IMR-90 (cell line): Measurements from ENCODE around the gene RAET1E. TPM values are rescaled to one million over a fixed set of nuclear protein-coding genes. Genes with fewer than 3 reads are reported as not detected.

Experiments
- ATAC-seq: fragments of 200-7000 bp; cut with Tn5 transposase; 2 replicates; pipeline ENCODE4 v1.9.1; 2020; ENCODE audit warnings: low read depth, mild to moderate bottlenecking, moderate library complexity
- BruUV-seq: library from RNA; stranded (reverse); fragments of 400-500 nt; replicated peaks from 2 replicates; lab custom pipeline; 2021; lab: Mats Ljungman, UMichigan
- CTCF ChIA-PET: fragments of 300-600 bp; formaldehyde crosslinking; extraction: SDS; loops from one replicate; lab custom pipeline; 2021; ENCODE audit warnings: antibody characterized with exemption; lab: Yijun Ruan, JAX
- POLR2A ChIA-PET: fragments of 300-600 bp; sonication (Branson Sonifier 250); formaldehyde crosslinking; loops from one replicate; lab custom pipeline; 2022; ENCODE audit warnings: antibody characterized with exemption; ENCODE audit not compliant: unreplicated experiment; lab: Charles Lee
- DNase-seq: peaks from one replicate; pipeline ENCODE4 v3.0.0; 2013
- H2AFZ ChIP-seq: replicated peaks from 2 replicates; pipeline ENCODE3; 2013; ENCODE audit warnings: low read length, mild to moderate bottlenecking; ENCODE audit not compliant: poor library complexity
- H2AK5ac ChIP-seq: 2 replicates; pipeline ENCODE4 v1.6.1; 2013; ENCODE audit warnings: low read depth, low read length, inconsistent platforms
- H2AK9ac ChIP-seq: replicated peaks from 2 replicates; pipeline ENCODE3; 2013; ENCODE audit warnings: mild to moderate bottlenecking, low read depth, low read length, moderate library complexity; ENCODE audit not compliant: poor library complexity
- H2BK120ac ChIP-seq: 2 replicates; pipeline ENCODE4 v1.6.1; 2013; ENCODE audit warnings: low read depth, low read length, inconsistent platforms
- H2BK15ac ChIP-seq: 3 replicates; pipeline ENCODE4 v1.6.1; 2013; ENCODE audit warnings: low read depth, low read length, inconsistent platforms
- H2BK20ac ChIP-seq: 2 replicates; pipeline ENCODE4 v1.6.1; 2013; ENCODE audit warnings: low read depth, mild to moderate bottlenecking, inconsistent platforms, low read length, moderate library complexity
- H2BK5ac ChIP-seq: 2 replicates; pipeline ENCODE4 v1.6.1; 2013; ENCODE audit warnings: mild to moderate bottlenecking, low read depth, low read length, inconsistent platforms; ENCODE audit not compliant: poor library complexity, severe bottlenecking
- H3K14ac ChIP-seq: replicated peaks from 2 replicates; pipeline ENCODE4 v1.6.1; 2013; ENCODE audit warnings: low read depth, low read length, inconsistent platforms
- H3K18ac ChIP-seq: 2 replicates; pipeline ENCODE4 v1.6.1; 2013; ENCODE audit warnings: low read depth, low read length, control low read depth
- H3K23ac ChIP-seq: 2 replicates; pipeline ENCODE4 v1.6.1; 2013; ENCODE audit warnings: low read depth, low read length, inconsistent platforms
- H3K27ac ChIP-seq: 2 replicates; pipeline ENCODE4 v1.5.1; 2013; ENCODE audit warnings: mild to moderate bottlenecking, control low read depth, low read length; ENCODE audit not compliant: insufficient read depth
- H3K27me3 ChIP-seq: 2 replicates; pipeline ENCODE4 v1.6.1; 2013; ENCODE audit warnings: low read length; ENCODE audit not compliant: control insufficient read depth, insufficient read depth
- H3K36me3 ChIP-seq: 2 replicates; pipeline ENCODE4 v1.6.1; 2013; ENCODE audit warnings: low read length, mixed read lengths; ENCODE audit not compliant: control insufficient read depth, insufficient read depth
- H3K4ac ChIP-seq: 2 replicates; pipeline ENCODE4 v1.6.1; 2013; ENCODE audit warnings: low read depth, low read length, inconsistent platforms
- H3K4me1 ChIP-seq: 2 replicates; pipeline ENCODE4 v1.6.1; 2013; ENCODE audit warnings: low read length, mixed read lengths; ENCODE audit not compliant: control insufficient read depth, insufficient read depth
- H3K4me2 ChIP-seq: 2 replicates; pipeline ENCODE4 v1.6.1; 2013; ENCODE audit warnings: low read depth, mild to moderate bottlenecking, control low read depth, low read length, moderate library complexity
- H3K4me3 ChIP-seq: 2 replicates; pipeline ENCODE4 v1.5.1; 2013; ENCODE audit warnings: low read depth, mild to moderate bottlenecking, control low read depth, low read length, moderate library complexity; ENCODE audit not compliant: insufficient read depth
- H3K56ac ChIP-seq: 2 replicates; pipeline ENCODE4 v1.6.1; 2013; ENCODE audit warnings: low read length, inconsistent platforms; ENCODE audit not compliant: insufficient read depth; ENCODE audit errors: extremely low read depth
- H3K79me1 ChIP-seq, 2 experiments: 2 replicates each; pipeline ENCODE4 v1.6.1; 2013; ENCODE audit warnings: low read length in 2 of 2, inconsistent platforms in 1 of 2, low read depth in 1 of 2
- H3K9ac ChIP-seq: 2 replicates; pipeline ENCODE4 v1.6.1; 2013; ENCODE audit warnings: low read depth, low read length, control low read depth
- H3K9me1 ChIP-seq: 2 replicates; pipeline ENCODE4 v1.6.1; 2013; ENCODE audit warnings: low read length, inconsistent platforms; ENCODE audit not compliant: insufficient read depth
- H3K9me3 ChIP-seq: 2 replicates; pipeline ENCODE4 v1.6.1; 2013; ENCODE audit warnings: low read length; ENCODE audit not compliant: control insufficient read depth, insufficient read depth
- H4K20me1 ChIP-seq: 2 replicates; pipeline ENCODE4 v1.6.1; 2013; ENCODE audit warnings: low read length, inconsistent platforms; ENCODE audit not compliant: insufficient read depth
- H4K5ac ChIP-seq: 2 replicates; pipeline ENCODE4 v1.6.1; 2013; ENCODE audit warnings: mild to moderate bottlenecking, low read depth, low read length, control low read depth
- H4K8ac ChIP-seq, 2 experiments: 2 replicates each; pipeline ENCODE4 v1.6.1; 2013; ENCODE audit warnings: low read depth in 2 of 2, low read length in 2 of 2, control low read depth in 1 of 2, inconsistent platforms in 1 of 2
- H4K91ac ChIP-seq: 2 replicates; pipeline ENCODE4 v1.6.1; 2013; ENCODE audit warnings: low read depth, low read length, inconsistent platforms; ENCODE audit not compliant: insufficient read depth
- BHLHE40 ChIP-seq: fragments of 150-350 bp; IDR thresholded peaks from 2 replicates; pipeline ENCODE4 v1.6.1; 2016; ENCODE audit warnings: mild to moderate bottlenecking, low read depth, low read length
- MAFK ChIP-seq: IDR thresholded peaks from 2 replicates; pipeline ENCODE4 v1.6.1; 2012; ENCODE audit warnings: low read depth, low read length, improper control_type of control experiment
- MAZ ChIP-seq: IDR thresholded peaks from 2 replicates; pipeline ENCODE4 v1.6.1; 2012; ENCODE audit warnings: low read depth, mild to moderate bottlenecking, low read length, improper control_type of control experiment, moderate library complexity, borderline replicate concordance
- NFE2L2 ChIP-seq: fragments of 150-350 bp; IDR thresholded peaks from 2 replicates; pipeline ENCODE4 v1.6.1; 2016; ENCODE audit warnings: low read depth, mild to moderate bottlenecking, low read length
- RCOR1 ChIP-seq: IDR thresholded peaks from 2 replicates; pipeline ENCODE4 v1.6.1; 2012; ENCODE audit warnings: mild to moderate bottlenecking, low read length, improper control_type of control experiment; ENCODE audit not compliant: insufficient replicate concordance
- WGBS, 2 experiments: methylation state at CpG; one replicate each; pipeline versions ENCODE4 v1.1.5 to v1.1.7; 2013; ENCODE audit warnings: missing lambda C conversion rate in 2 of 2; ENCODE audit not compliant: insufficient read length in 1 of 2; ENCODE audit errors: extremely low coverage in 2 of 2; 5-methylcytosine and 5-hydroxymethylcytosine counted together
- dilution Hi-C: fragments of 300-500 bp; cut with HindIII; formaldehyde crosslinking; loops from one replicate; pipeline ENCODE4 v1.14.3; 2018; ENCODE audit warnings: low sequenced_read_pairs; ENCODE audit not compliant: unreplicated experiment
- in situ Hi-C: fragments of 300-500 bp; cut with MboI; formaldehyde crosslinking; loops from 3 replicates; pipeline ENCODE4 v1.14.3; 2019; ENCODE audit warnings: low sequenced_read_pairs, inconsistent platforms, mixed read lengths
- intact Hi-C: fragments of 100-400 bp; cut with micrococcal nuclease; formaldehyde crosslinking; loops from 2 replicates; pipeline ENCODE4 v1.10.0; 2022
- polyA plus RNA-seq, 3 experiments: library from polyadenylated mRNA; depleted of rRNA; stranded (reverse); fragments of >200 nt; gene quantifications; 2 replicates each; pipeline ENCODE4 v1.2.3, GENCODE V29; 2012; ENCODE audit warnings: low replicate concordance in 1 of 3
- total RNA-seq: library from RNA; depleted of rRNA; stranded (reverse); fragments of >200 nt; gene quantifications from 2 replicates; pipeline ENCODE4 v1.2.3, GENCODE V29; 2012

RAET1E gene
- total and polyA plus RNA-seq, 2 of the 4 experiments (the other 2 are of a cell fraction) = not detected

GRCh38 chr6:149924206-149924932 is 26.5 kb upstream of the RAET1E start (continued):
- no peak for TF ChIP-seq MAZ

DNA sequence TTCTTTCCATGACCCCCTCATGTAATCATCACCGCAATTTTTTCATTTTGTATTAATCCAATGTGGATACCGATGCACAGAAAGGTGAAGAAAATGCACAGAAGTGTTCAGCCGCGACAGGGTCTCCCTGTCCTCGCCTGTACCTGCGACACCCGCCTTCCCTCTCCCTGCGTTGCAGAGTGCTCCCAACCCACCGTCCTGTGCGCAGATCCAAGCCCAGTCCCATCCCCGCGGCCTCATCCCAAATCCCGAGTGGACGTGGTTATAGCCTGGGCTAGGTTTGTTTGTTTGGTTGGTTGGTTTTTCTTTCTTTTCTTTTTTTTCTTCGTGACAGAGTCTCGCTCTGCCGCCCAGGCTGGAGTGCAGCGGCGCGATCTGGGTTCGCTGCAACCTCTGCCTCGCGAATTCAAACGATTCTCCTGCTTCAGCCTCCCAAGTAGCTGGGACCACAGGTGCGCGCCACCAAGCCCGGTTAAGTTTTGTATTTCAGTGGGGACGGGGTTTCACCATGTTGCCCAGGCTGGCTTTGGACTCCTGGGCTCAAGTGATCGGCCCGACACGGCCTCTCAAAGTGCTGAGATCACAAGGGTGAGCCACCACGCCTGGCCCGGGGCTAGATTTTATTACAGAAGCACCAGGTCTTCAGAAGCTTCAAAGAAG is 25.5 kb upstream of the RAET1E start:
- Histone ChIP-seq H3K18ac (no peak overlapping the region), H3K9me3 (no peaks in the 10 kb centered on the region), H3K27me3 (no peaks in the 10 kb centered on the region; the same call in 1 of the 2 replicates), H4K91ac (no peak overlapping the region), H3K4me3 (peak overlapping the region; percentile 59), H3K9me1 (no peaks in the 10 kb centered on the region), H4K8ac (no peak overlapping the region), H2BK15ac (no peak overlapping the region), H3K23ac (no peak overlapping the region), H2BK5ac (no peak overlapping the region), H2AFZ (peak overlapping the region; percentile 98), H3K9ac (0 out of 2 replicates have a peak overlapping the region, but pooled peaks have one; percentile 10), H3K4me1 (peaks cover 2% of the 10 kb centered on the region; the same call in 1 of the 2 replicates), H3K79me1 (no peaks in the 10 kb centered on the region; a peak in 1 of 4 replicates), H2BK20ac (no peak overlapping the region), H4K5ac (no peak overlapping the region), H3K4ac (no peak overlapping the region), H3K56ac (no peak overlapping the region), H4K20me1 (no peaks in the 10 kb centered on the region), H2AK9ac (peak overlapping the region; percentile 1), H2AK5ac (no peak overlapping the region), H3K4me2 (peak overlapping the region; percentile 82), H3K36me3 (no peaks in the 10 kb centered on the region), H3K27ac (no peak overlapping the region), H3K14ac (no peak overlapping the region), H2BK120ac (no peak overlapping the region)
- DNase-seq = no peak
- intact Hi-C loops = loop anchor here (1.0 kb wide), 1 partner anchor 200 kb away; no protein-coding TSS in a partner anchor
- ChIA-PET CTCF (no interaction called here), POLR2A (no interaction called here)
- dilution Hi-C loops = no loop called here
- in situ Hi-C loops = loop anchor here (5.0 to 10.0 kb wide), 4 partner anchors 56 to 379 kb away; partner anchors contain the start of gene PPIL4
- TF ChIP-seq RCOR1 (no peak), MAFK (no peak), NFE2L2 (no peak), BHLHE40 (no peak)
- WGBS, 2 experiments = no CpG with 5 or more reads among the region's 33 CpGs
- no peak; the same call in 1 of the 2 replicates for ATAC-seq
- BruUV-seq = no TSS peak
